Measurements from ENCODE around the gene TDRD12. TPM values are rescaled to one million over a fixed set of nuclear protein-coding genes. Genes with fewer than 3 reads are reported as not detected.

Gene TDRD12
- total RNA-seq, 4 donors from 2014 or later: 0.39 to 2.4 (median 0.89) TPM; not detected in 1

- no peak for TF ChIP-seq CTCF (IDR thresholded peaks at IDR 0.05)
- TF ChIP-seq POLR2A (IDR thresholded peaks at IDR 0.05): no peak
- Histone ChIP-seq H3K27ac (no peak overlapping the region), H3K27me3 (no peaks in the 10 kb centered on the region), H3K4me3 (replicated peaks in 1 of 3) (no peak overlapping the region), H3K36me3 (no peaks in the 10 kb centered on the region), H3K4me1 (peaks cover 0 to 6% of the 10 kb centered on the region in 2 donors), H3K9me3 (no peaks in the 10 kb centered on the region)
- 95 to 97% methylated on average over 9 of the region's 9 CpGs for WGBS, 2 donors
- intact Hi-C loops (cut with DNase I): no loop called here
- no peak for DNase-seq
These were observed 90.9 kb downstream of the TDRD12 start for GRCh38 chr19:32810452-32810851.

- TF ChIP-seq CTCF (IDR thresholded peaks at IDR 0.05): no peak
- no peak for TF ChIP-seq POLR2A (IDR thresholded peaks at IDR 0.05)
- 89 to 90% methylated on average over 11 of the region's 11 CpGs for WGBS, 2 donors
- Histone ChIP-seq H3K4me3 (replicated peaks in 1 of 3) (no peak overlapping the region), H3K36me3 (no peaks in the 10 kb centered on the region), H3K27ac (no peak overlapping the region), H3K27me3 (no peaks in the 10 kb centered on the region), H3K9me3 (no peaks in the 10 kb centered on the region), H3K4me1 (peaks cover 0 to 6% of the 10 kb centered on the region in 2 donors)
- intact Hi-C loops (cut with DNase I): no loop called here
- DNase-seq: no peak
These were observed 91.6 kb downstream of the TDRD12 start for GRCh38 chr19:32811151-32811550.

GRCh38 chr19:32812036-32812435 is 92.5 kb downstream of the TDRD12 start:
- intact Hi-C loops (cut with DNase I): no loop called here
- TF ChIP-seq POLR2A (IDR thresholded peaks at IDR 0.05) (no peak), CTCF (IDR thresholded peaks at IDR 0.05) (no peak)
- H3K36me3 ChIP-seq: no peaks in the 10 kb centered on the region
- no peak overlapping the region for H3K27ac ChIP-seq
- no peaks in the 10 kb centered on the region for H3K27me3 ChIP-seq
- H3K9me3 ChIP-seq: no peaks in the 10 kb centered on the region
- no peak overlapping the region for H3K4me3 ChIP-seq (replicated peaks in 1 of 3)
- peaks cover 0 to 6% of the 10 kb centered on the region in 2 donors for H3K4me1 ChIP-seq
- DNase-seq: no peak
- 74 to 79% methylated on average over 10 of the region's 10 CpGs for WGBS, 2 donors

GRCh38 chr19:32812571-32812970 is 93.0 kb downstream of the TDRD12 start:
- Histone ChIP-seq H3K9me3 (no peaks in the 10 kb centered on the region), H3K27me3 (no peaks in the 10 kb centered on the region), H3K4me3 (replicated peaks in 1 of 3) (no peak overlapping the region), H3K27ac (no peak overlapping the region), H3K36me3 (no peaks in the 10 kb centered on the region), H3K4me1 (peaks cover 0 to 6% of the 10 kb centered on the region in 2 donors)
- DNase-seq: no peak
- WGBS, 2 donors: 74 to 91% methylated on average over 3 of the region's 3 CpGs
- TF ChIP-seq POLR2A (IDR thresholded peaks at IDR 0.05) (no peak), CTCF (IDR thresholded peaks at IDR 0.05) (no peak)
- intact Hi-C loops (cut with DNase I): no loop called here

- TF ChIP-seq CTCF (IDR thresholded peaks at IDR 0.05) (no peak), POLR2A (IDR thresholded peaks at IDR 0.05) (no peak)
- Histone ChIP-seq H3K27me3 (no peaks in the 10 kb centered on the region), H3K9me3 (no peaks in the 10 kb centered on the region), H3K4me1 (peaks cover 0 to 6% of the 10 kb centered on the region in 2 donors), H3K27ac (no peak overlapping the region), H3K36me3 (no peaks in the 10 kb centered on the region), H3K4me3 (replicated peaks in 1 of 3) (no peak overlapping the region)
- WGBS, 2 donors: 50 to 56% methylated on average over 15 of the region's 15 CpGs
- DNase-seq: peak; percentile 5 to 24
- intact Hi-C loops (cut with DNase I): no loop called here
These were observed 94.4 kb downstream of the TDRD12 start for GRCh38 chr19:32813862-32814425.

Data from thyroid gland (tissue), 4 donors.